NT2/D1 (cell line): ENCODE results near the gene SPAG5.

ENCODE experiments used
- SUZ12 ChIP-seq: IDR thresholded peaks from 2 replicates; pipeline ENCODE4 v1.6.1; 2011; ENCODE audit not compliant: insufficient read length, insufficient read depth; ENCODE audit errors: extremely low read depth
- YY1 ChIP-seq: IDR thresholded peaks from 2 replicates; pipeline ENCODE4 v1.6.1; 2011; ENCODE audit not compliant: insufficient read length, insufficient read depth
- ZNF274 ChIP-seq: IDR thresholded peaks from 2 replicates; pipeline ENCODE4 v1.6.1; 2011; ENCODE audit warnings: mild to moderate bottlenecking, low read depth, low read length

DNA sequence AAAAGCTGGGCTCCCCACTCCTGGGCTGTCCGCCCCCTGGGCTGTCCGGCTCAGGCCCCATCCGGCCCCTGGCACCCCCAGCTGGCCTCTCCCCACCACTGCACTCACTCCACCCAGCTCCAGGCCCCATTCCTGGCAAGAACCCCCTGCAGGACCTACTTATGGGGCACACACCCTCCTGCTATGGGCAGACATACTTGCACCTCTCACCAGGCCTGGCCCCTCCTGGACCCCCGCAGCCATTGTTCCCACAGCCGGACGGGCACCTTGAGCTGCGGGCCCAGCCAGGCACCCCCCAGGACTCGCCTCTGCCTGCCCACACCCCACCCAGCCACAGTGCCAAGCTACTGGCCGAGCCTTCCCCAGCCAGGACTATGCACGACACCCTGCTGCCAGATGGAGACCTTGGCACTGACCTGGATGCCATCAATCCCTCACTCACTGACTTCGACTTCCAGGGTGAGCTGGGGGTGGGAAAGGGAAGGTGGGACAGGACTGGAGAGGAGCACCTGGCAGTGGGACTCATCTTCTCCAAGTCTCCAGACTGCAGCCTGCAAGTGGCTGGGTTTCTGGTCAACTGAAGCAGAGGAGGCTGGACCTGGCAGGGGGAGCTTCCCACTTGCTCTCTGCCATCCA lies 64.0 kb downstream of the SPAG5 start:
- TF ChIP-seq ZNF274 (no peak), SUZ12 (no peak), YY1 (no peak)
